ENCODE measurements around the gene SDSL.

The SDSL gene

GRCh38 chr12:113422030-113422885 lies at the start of gene SDSL:
SDSL (plus strand) TSS chr12:113422380; CDS start chr12:113427983, 5,603 bp downstream.
- Histone ChIP-seq H3K79me2 (ENCODE audit: insufficient read depth, low read depth) (no peaks in the 10 kb centered on the region), H3K27me3 (ENCODE audit: insufficient read depth, low read depth) (no peaks in the 10 kb centered on the region), H4K20me1 (ENCODE audit: insufficient read depth) (no peaks in the 10 kb centered on the region), H3K4me1 (ENCODE audit: low read depth, poor library complexity, severe bottlenecking) (peaks cover 14% of the 10 kb centered on the region), H3K4me3 (IDR thresholded peaks at IDR 0.05; ENCODE audit: insufficient read depth, low read depth, low read length) (no peak within 1 kb of the TSS), H3K27ac (no peak within 1 kb of the TSS), H3K9ac (peak within 1 kb of the TSS; percentile 56; the same call in 1 of the 2 replicates), H2AFZ (ENCODE audit: low read depth) (peak within 1 kb of the TSS; percentile 52; the same call in 1 of the 2 replicates), H3K4me2 (peak within 1 kb of the TSS; percentile 48), H3K36me3 (ENCODE audit: insufficient read depth) (no peaks in the 10 kb centered on the region)
- TF ChIP-seq CTCF (conservative IDR thresholded peaks at IDR 0.05; ENCODE audit: low read depth, low read length), result no peak

GRCh38 chr12:113373440-113373839 lies 48.7 kb upstream of the SDSL start:
- Histone ChIP-seq H3K27ac (no peak overlapping the region), H4K20me1 (ENCODE audit: insufficient read depth) (no peaks in the 10 kb centered on the region), H3K27me3 (ENCODE audit: insufficient read depth, low read depth) (no peaks in the 10 kb centered on the region), H3K4me2 (no peak overlapping the region), H3K9ac (no peak overlapping the region), H3K79me2 (ENCODE audit: insufficient read depth, low read depth) (no peaks in the 10 kb centered on the region), H3K4me3 (IDR thresholded peaks at IDR 0.05; ENCODE audit: insufficient read depth, low read depth, low read length) (no peak overlapping the region), H2AFZ (ENCODE audit: low read depth) (no peak overlapping the region), H3K4me1 (ENCODE audit: low read depth, poor library complexity, severe bottlenecking) (no peaks in the 10 kb centered on the region), H3K36me3 (ENCODE audit: insufficient read depth) (no peaks in the 10 kb centered on the region)
- TF ChIP-seq CTCF (conservative IDR thresholded peaks at IDR 0.05; ENCODE audit: low read depth, low read length), result no peak

- Histone ChIP-seq H3K36me3 (ENCODE audit: insufficient read depth) (no peaks in the 10 kb centered on the region), H3K4me1 (ENCODE audit: low read depth, poor library complexity, severe bottlenecking) (no peaks in the 10 kb centered on the region), H2AFZ (ENCODE audit: low read depth) (no peak overlapping the region), H3K4me2 (no peak overlapping the region), H3K27ac (no peak overlapping the region), H3K9ac (no peak overlapping the region), H3K79me2 (ENCODE audit: insufficient read depth, low read depth) (no peaks in the 10 kb centered on the region), H3K27me3 (ENCODE audit: insufficient read depth, low read depth) (no peaks in the 10 kb centered on the region), H4K20me1 (ENCODE audit: insufficient read depth) (no peaks in the 10 kb centered on the region), H3K4me3 (IDR thresholded peaks at IDR 0.05; ENCODE audit: insufficient read depth, low read depth, low read length) (no peak overlapping the region)
- no peak for TF ChIP-seq CTCF (conservative IDR thresholded peaks at IDR 0.05; ENCODE audit: low read depth, low read length)
These were observed 48.2 kb upstream of the SDSL start for GRCh38 chr12:113373969-113374368.

- no peaks in the 10 kb centered on the region for H4K20me1 ChIP-seq (ENCODE audit: insufficient read depth)
- no peak overlapping the region for H2AFZ ChIP-seq (ENCODE audit: low read depth)
- H3K4me1 ChIP-seq (ENCODE audit: low read depth, poor library complexity, severe bottlenecking), result no peaks in the 10 kb centered on the region
- H3K4me2 ChIP-seq, result no peak overlapping the region
- no peak overlapping the region for H3K9ac ChIP-seq
- H3K36me3 ChIP-seq (ENCODE audit: insufficient read depth), result no peaks in the 10 kb centered on the region
- no peaks in the 10 kb centered on the region for H3K79me2 ChIP-seq (ENCODE audit: insufficient read depth, low read depth)
- TF ChIP-seq CTCF (conservative IDR thresholded peaks at IDR 0.05; ENCODE audit: low read depth, low read length), result no peak
- no peak overlapping the region for H3K27ac ChIP-seq
- no peak overlapping the region for H3K4me3 ChIP-seq (IDR thresholded peaks at IDR 0.05; ENCODE audit: insufficient read depth, low read depth, low read length)
- H3K27me3 ChIP-seq (ENCODE audit: insufficient read depth, low read depth), result no peaks in the 10 kb centered on the region
These were observed 47.3 kb upstream of the SDSL start for GRCh38 chr12:113374823-113375428.

Measured in KMS-11 (cell line).